ENCODE measurements around the gene ARHGAP42.

DNA sequence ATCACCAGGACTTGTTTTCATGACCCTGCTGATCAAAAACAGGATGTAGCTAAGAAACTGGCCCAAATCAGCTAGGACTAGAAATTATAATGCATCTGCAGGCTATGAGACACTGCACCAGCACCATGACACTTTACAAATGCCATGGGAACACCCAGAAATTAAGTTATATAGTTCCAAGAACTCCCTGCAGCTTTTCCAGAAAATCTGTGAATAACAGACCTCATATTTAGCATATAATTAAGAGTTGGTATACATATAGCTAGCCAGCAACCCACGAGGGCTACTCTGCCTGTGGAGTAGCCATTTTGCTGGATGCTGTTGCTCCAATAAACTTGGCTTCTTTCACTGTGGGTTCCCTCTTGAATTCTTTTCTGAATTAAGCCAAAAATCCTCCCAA lies 341.6 kb downstream of the ARHGAP42 start:
- TF ChIP-seq, protein P1, sequence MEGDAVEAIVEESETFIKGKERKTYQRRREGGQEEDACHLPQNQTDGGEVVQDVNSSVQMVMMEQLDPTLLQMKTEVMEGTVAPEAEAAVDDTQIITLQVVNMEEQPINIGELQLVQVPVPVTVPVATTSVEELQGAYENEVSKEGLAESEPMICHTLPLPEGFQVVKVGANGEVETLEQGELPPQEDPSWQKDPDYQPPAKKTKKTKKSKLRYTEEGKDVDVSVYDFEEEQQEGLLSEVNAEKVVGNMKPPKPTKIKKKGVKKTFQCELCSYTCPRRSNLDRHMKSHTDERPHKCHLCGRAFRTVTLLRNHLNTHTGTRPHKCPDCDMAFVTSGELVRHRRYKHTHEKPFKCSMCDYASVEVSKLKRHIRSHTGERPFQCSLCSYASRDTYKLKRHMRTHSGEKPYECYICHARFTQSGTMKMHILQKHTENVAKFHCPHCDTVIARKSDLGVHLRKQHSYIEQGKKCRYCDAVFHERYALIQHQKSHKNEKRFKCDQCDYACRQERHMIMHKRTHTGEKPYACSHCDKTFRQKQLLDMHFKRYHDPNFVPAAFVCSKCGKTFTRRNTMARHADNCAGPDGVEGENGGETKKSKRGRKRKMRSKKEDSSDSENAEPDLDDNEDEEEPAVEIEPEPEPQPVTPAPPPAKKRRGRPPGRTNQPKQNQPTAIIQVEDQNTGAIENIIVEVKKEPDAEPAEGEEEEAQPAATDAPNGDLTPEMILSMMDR (IDR thresholded peaks at IDR 0.05; ENCODE audit: low read depth, low read length, missing input control): no peak
- no peak for TF ChIP-seq YY1 (IDR thresholded peaks at IDR 0.05)

Data from liver (tissue), 2 donors.